Activated CD4-positive, alpha-beta T cell treated with anti-CD3 and anti-CD28 coated beads for 48 hours (primary cell): ENCODE results near the gene BIRC7.

Experiments used
- DNase-seq: peaks from one replicate; pipeline ENCODE4 v3.0.0-alpha.2; 2020

BIRC7 gene, protein sequence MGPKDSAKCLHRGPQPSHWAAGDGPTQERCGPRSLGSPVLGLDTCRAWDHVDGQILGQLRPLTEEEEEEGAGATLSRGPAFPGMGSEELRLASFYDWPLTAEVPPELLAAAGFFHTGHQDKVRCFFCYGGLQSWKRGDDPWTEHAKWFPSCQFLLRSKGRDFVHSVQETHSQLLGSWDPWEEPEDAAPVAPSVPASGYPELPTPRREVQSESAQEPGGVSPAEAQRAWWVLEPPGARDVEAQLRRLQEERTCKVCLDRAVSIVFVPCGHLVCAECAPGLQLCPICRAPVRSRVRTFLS

DNA sequence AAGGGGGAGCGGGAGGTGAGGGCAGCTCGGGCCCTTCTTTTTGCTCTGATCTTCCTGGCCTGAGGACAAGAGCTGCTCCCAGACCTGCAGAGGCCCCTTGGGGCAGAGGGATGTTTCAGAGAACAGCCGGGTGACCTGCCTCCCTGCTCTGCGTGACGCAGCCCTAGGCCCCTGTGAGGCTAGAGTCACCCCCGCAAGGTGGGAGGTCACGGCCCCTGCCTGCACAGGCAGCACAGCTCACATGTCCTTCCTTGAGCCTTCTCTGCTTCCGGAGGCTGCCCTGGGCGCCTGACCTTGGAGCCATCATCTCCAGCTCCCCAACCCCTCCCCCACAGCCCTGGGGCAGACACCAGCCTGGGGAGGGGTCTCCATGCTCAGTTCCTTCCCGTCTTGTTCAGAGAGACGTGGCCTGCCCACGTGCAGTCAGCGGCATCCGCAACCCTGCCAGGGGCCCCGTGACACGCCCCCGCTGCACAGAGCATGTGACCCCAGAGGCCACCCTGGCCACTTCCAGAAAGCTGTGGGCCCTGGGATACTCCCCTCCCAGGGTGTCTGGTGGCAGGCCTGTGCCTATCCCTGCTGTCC, at the start of gene BIRC7:
Gene BIRC7, plus strand, starts transcription at position 507 of the 585 bp plus-strand sequence. CDS start 192 bp downstream, outside the sequence.
- no peak for DNase-seq

DNA sequence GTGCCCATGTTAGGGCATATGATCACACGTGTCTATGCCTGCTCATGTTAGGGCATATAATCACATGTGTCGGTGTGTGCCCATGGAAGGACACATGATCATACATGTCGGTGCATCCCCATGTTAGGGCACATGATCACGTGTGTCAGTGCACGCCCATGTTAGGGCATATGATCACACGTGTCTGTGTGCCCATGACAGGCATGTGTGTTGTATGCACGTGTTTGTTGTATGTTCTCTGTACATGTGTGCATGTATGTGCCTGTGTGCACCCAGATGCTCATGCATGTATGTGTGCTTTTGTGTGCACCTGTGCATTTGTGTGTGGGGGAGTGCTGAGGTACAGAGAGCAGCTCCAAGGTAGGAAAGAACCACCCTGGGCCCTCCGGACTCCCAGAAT, 49.6 kb upstream of the BIRC7 start:
- no peak for DNase-seq

DNA sequence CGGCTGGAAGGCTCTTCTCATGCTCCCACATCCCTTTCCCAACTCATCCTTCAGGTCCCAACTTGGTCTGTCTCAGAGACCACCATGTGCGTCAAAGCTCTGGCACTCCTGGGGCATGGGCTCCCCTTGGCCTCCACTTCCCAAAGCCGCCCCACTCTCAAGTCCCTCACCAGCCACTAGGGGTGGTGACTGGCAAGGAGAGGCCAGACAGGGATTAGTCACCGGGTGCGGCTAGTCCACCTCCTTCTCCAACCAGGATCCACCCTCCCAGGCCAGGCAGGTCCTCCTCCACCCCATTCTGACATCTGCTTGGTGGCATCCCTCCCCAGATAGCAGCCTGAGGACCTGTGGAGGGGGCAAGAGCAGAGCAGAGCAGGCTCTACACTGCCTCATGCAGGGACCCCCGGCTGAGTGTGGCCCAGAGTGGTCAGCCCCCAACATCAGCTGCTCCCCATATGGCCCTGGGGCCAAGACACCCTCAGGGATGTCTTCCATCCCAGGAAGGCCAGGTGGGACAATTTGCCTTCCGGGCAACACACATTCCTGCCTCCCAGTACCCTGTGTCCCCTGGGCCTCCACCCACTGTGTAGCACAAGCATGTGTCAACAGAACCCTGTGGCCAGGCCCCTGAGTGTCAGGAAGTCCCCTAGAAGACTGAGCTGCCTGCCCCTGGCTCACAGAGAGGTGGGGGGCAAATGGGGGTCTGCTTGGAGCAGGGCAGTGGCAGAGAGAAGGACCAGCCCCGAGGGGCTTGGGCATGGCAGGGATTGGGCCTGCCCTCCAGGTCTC, 49.0 kb upstream of the BIRC7 start:
- no peak for DNase-seq

DNA sequence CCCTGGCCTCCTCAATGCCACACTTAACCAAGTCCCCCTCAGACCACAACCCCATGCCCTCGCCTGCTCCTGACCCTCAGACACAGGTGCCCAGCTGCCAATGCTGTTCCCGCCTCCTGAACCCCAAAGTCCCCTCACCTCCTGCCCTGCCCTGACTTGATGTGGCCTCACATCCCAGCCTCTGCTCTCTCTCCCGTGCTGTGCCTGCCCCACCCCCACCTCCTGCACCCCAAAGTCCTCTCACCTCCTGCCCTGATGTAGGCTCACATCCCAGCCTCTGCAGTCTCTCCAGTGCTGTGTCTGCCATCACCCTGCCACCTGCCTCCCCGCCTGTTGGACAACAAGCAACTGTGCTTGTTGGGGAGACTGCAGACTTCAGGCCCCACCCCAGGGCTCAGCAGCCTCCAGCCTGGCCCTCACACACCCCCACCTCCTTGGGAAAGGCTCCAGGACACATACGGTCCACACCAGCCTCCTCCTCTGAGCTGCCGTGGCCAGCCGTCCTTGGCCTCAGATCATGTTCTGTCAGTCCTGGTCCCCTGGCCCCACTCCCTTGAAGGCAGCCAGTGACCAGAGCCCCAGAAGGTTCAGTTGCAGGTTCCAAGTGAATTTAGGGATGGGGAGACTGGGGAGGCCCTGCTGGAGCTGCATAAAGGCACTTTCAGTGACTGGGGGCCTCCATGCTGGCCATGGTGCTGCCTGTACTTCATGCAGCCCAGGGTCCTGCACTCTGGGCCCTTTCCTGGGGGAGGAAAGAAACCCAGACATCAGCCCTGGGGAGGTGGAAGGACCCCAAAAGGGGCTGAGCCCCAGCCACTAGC, 48.2 kb upstream of the BIRC7 start:
- DNase-seq = no peak

DNA sequence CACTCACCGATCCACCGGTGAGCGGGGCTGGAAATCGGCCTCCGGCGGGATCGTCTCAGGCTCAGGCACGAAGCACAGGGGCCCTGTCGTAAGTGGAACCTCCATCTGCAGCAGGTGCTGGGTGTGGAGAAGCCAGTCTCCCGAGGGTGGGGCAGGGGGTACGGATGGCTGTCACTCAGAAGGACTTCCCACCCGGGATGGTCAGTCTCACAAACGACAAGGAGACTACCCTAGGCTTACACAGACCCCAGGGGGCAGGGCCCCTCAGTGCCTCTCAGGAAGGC, 47.6 kb upstream of the BIRC7 start:
- no peak for DNase-seq

DNA sequence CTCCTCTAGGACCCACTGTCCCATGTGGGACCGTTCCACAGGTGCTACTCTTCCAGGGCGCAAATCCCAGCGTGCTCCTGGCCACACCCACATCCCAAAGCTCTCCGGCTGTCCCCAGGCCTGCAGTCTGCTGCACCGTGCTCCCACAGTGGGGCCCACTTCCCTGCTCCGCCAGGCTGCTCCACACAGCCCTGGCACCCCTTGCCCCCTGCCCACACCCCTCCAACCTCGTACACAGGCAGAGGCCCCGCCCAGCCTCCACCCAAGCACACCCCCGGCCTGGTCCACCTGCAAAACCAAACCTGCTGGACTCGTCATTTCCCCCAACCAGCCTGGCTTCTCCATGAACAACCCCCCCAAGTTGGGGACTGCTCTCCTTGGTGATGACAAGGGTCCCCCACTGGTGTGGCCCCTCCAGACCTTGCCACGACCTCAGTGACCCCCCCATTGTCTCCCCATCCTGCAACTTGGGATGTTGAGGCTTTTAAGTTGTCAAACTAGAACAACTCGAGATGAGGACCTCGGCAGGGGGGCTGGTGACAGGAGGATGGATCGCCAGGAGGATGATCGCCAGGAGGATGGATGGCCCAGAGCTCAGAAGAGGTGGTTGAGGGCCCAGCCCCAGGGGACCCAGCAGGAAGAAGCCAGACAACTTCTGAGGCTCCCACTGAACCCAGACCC, 46.9 kb upstream of the BIRC7 start:
- DNase-seq = no peak

DNA sequence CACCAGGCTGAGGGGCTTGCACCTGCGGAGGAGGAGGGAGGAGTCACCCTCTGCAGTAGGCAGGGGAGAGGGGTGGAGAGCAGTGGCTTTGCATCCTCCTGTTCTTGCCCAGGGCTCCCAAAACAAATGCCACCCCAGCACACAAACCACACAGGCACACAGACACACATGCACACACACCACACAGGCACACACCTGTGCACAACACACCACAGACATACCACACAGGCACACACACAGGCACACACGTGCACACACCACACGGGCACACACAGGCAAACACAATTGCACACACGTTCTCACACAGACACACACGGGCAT, 46.4 kb upstream of the BIRC7 start:
- DNase-seq = no peak

DNA sequence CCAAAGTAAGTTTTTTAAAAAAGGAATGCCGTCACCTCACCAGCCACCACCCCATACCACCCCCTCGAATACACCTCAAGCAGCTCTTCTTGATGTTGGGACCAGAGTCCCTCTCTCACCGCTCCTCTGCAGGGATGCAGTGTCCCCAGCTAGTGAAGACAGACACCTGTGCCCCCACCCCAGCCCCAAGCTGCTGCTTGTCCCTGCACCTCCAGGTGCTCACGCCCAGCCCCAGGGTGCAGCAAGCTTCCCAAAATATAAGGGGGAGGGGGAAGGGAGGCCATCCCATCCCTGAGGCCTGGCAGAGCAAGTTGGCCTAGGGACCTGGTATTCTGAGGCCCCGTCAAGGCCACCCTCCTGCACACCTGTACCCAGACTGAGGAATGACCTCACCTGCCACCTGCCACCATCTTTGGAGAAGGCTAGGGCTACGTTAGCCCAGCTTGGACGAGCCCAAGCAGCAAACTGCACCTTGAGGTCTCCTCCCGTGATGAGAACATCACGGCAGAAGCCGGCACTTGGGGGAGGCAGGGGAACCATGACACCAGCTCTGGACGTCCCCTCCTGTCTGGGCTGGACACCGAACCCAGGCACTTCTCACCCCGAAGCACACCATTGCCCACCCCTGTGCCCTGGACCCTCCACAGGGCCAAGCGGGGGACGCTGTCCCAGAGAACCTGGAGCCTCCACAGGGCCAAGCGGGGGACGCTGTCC, 45.7 kb upstream of the BIRC7 start:
- DNase-seq = no peak

DNA sequence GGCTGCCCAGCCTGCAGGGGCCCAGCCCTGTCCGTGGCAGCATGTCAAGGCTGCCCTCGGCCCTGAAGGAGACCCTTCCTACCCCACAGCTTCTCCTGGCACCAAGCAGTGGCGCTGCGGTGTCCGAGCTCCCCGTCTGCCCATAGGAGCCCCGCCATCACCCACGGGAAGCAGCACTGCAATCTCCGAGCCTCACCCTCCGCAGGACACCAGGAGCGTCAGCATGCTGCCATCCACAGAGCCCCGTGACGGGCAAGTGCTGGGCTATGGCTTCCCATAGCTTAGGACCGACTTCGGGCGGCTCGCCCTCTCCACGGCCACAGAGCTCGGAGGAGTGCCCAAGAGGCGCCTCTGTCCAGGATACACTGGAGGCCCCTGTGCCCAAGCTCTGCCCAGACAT, 44.9 kb upstream of the BIRC7 start:
- no peak for DNase-seq

DNA sequence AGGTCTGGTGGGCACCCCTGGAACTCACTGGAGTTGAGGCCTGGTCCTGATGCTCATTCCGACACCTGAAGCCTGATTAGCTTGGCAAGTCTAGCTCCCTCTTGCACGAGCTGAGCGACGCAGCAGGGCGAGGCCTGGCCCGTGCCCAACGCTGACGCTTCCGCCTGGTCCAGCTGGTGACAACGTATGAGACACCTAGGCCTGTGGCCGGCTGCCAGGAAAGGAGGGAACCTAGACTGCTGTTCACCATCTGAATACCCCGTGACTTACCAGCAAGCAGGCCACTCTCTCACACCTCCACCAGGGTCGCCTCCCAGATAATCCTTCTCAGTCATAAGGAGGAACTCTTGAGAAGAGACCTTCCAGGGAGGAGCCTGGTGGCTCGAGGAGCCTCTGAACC, 44.3 kb upstream of the BIRC7 start:
- no peak for DNase-seq

DNA sequence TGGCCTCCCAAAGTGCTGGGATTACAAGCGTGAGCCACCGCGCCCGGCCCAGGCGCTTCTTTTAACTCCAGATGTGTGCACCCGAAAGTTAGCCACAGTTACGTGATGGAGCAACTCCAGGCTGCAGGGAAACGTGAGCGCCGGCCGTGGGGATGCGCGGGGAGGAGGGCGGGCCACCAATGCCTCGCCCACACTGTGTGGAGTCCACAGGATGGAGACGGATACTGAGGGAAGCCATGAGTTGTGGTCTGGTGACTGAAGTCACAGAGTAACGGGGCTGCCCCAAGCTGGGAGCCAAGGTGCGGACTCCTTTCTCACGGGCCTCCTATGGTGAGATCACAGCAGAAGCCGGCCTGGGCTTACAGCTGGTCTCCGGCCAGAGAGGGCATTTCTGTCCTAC, 43.0 kb upstream of the BIRC7 start:
- DNase-seq = no peak

DNA sequence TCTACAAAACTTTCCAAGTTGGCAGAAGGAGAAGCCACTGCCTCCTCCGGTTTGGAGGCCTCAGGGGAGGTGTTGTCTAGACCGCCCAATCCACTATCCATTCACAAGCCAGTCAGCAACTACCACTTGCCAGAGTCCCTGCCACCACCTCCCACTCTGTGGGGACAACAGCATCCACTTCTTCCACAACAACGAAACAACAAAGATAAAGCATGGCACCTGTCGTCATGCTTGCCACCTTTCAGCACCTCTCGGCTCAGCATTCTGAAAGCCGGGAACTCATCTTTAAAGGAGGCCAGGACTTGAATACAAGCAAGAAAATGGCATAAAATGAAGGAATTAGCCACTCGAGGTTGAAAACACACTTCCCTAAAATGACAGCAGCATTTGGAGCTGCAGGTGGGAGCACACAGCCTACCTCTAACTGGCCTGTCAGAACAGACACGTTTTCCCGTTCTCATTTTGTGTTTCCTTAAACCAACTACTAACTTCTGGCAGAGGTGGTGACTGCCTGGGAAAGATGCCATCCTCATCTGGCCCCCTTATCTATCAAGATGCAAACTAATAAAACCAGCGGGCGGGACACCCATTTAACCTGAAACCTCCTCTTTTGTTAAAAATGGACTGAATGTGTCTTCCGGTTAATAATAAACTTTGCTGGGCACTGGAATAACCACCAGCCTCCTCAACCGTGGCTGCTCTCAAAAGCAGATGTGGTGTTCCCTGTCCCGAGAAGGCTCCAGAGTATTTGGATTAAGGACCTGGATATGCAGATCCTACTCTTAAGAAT, 41.5 kb upstream of the BIRC7 start:
- no peak for DNase-seq

DNA sequence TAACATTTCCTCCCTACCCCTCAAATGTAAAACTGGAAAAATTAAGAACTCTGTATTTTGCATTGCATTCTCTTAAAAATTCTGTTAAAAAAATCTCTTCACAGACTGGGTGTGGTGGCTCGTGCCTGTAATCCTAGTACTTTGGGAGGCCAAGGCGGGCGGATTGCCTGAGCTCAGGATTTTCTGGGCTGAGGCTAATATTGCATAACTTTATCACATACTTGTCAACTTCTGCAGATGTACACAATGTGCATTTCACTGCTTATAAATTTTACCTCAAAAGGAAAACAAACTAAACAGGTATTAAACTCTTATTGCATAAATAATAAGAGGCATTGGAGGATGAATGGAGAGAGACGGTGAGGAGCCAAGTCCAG, 40.9 kb upstream of the BIRC7 start:
- DNase-seq = no peak

DNA sequence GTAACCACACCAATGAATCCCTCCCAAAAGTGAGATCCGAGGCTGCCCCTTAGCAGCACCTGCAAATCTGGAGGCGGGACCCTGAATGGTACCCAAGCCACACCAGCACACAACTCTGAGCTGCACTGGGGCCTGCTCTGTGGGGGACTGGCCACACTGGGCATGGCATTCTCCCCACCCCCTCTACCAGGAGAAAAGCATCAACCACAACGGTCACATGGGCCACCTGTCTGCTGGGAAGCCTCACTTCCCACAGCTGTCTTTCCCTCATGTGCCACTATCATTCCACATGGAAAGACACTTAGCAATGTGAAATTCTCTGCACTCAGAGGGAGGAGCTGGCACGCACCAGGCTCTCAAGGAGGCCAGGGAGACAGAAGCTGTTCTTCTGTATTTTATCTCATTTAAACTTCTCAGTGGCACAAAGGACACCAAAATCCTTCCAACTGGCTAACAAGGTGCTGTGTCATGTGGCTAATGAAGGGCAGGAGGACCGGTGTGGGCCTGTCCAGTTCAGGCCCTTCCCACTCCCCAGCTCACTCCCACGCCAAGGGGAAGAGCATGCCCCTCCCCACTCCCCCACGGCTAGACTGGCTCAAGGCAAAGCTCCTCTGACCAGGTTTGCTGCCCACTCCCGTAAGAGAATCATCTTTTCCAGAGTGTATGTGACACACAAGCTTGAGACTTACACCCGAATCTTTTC, 38.8 kb upstream of the BIRC7 start:
- no peak for DNase-seq

DNA sequence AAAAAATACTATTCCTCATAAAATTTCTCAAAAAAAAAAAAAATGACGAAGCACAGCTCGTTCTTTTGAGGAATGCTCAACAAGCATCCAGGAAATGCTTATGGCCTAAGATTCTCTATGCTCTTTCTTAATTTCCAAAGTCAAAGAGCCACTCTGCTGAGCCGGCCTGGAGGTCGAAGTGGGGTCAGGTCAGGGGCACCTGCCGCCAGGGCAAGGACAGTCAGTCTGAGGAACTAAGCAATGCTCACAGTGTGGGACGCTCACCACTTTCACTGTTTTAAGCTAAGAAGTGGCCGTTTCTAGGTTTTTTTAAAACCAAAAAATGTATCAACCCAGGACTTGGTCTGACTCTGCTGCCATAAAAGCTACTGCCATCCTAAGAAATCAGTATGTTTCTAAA, 37.1 kb upstream of the BIRC7 start:
- no peak for DNase-seq

DNA sequence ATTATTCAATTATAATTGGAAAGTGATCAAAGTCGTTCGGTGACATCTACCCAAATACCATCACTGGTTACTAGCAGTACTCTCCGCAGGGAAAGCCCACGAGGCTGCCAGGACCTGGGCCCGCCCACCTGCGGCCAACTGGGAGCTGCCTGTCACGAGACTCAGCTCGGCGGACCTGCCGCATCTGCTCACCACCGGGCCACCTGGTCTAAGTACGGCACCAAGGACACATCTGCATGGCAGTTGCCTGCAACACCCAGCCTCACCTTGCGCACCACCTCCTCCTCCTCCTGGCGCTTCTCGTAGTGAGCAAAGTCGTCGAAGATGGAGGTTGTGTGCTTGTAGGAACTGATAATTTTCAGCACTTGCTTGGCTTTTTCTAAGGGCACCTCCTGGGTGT, 33.7 kb upstream of the BIRC7 start:
- DNase-seq = no peak

DNA sequence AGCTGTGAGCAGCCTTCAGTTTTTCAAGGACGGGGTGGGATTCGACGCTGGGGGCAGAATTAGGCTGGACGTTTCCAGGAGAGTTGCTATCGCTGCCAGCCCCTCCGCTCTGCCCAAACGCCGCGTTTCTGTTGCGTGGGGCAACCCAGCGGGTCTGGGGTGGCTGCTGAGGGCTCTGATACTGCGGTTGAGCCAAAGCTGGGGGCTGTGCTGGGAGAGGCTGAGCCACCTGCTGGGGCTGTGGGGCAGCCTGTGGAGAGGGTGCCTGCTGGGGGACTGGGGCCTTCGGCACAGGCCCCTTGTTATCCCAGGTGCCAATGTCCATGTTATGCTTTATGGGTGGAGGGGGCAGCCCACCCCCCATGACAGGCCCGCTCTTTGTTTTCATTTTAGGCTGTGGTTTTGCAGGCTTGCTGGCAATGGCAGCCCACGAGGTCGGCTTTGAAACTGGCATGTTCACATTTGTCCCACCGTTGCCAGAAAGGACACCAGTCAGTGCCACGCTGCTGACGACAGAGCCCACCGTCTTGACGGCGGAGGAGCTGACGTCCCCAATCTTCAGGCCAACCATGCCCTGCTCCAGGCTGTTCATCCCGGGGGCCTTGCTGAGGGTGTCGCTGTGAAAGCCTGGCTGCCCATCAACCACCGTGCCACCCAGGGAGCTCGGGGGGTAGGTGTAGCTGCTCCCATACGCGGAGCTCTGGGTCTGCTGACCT, 32.7 kb upstream of the BIRC7 start:
- no peak for DNase-seq

DNA sequence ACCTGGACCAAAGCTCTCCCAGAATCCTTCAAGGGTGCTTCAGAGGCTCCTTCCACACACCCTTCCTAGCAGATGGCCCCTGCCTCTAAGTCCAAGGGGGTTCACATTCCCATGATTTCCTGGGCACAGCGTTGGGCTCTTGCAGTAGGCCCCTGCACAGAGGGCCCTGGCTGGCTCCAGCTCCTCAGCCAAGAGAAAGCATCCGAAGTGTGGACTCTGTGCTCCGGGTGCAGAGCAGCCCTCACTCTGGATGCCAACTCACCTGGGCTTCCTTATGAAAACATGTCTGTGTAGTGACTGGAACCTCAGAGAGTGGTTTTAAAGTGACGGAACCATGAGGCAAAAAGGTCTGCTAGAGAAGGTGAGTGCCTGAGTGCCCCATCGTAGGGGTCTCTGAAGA, 31.3 kb upstream of the BIRC7 start:
- DNase-seq = no peak

DNA sequence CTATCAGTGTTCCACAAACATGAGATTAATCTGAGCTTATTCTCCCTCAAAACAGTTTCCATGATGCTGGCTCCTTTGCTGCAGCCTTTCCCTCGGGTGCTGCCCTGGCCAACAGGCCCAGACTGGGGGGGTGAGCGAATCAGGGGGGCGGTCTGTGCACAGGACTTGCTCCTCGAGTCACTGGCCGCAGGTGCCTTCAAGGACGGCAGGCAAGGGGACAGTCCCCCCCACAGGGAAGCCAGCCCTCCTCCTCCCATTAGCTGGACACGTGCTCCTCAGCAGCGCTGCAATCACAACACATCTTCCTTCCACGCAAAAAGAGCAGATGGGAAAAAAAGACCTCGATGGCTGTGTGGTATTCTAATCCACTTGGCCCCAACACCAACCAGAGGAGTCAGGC, 29.8 kb upstream of the BIRC7 start:
- no peak for DNase-seq

DNA sequence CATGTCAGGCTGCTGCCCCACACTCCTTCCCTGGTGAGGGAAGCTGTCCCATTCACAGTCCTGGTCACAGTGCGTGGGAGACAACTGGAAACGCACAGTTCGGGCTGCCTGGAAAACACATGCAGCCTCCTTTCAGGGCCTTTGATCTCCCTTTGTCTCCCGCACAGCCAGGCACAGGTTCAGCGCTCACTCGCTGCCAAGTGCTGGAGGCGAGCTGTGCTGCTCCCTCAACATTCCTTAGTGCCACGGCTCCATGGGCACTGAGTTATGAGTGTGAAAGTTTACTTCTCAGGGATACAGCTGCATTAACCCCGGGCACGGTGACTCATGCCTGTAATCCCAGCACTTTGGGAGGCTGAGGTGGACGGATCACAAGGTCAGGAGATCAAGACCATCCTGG, 28.8 kb upstream of the BIRC7 start:
- DNase-seq = no peak
